LoVo (cell line): ENCODE data around the gene GABBR1.

Experiments used
- DNase-seq: peaks from one replicate; pipeline ENCODE4 v3.0.0-alpha.2; 2016; ENCODE audit warnings: low spot score

Gene GABBR1

GRCh38 chr6:29566856-29567255 is 66.1 kb downstream of the GABBR1 start:
- DNase-seq, result no peak

- no peak for DNase-seq
Measured at GRCh38 chr6:29564875-29565274, 68.1 kb downstream of the GABBR1 start.

DNA sequence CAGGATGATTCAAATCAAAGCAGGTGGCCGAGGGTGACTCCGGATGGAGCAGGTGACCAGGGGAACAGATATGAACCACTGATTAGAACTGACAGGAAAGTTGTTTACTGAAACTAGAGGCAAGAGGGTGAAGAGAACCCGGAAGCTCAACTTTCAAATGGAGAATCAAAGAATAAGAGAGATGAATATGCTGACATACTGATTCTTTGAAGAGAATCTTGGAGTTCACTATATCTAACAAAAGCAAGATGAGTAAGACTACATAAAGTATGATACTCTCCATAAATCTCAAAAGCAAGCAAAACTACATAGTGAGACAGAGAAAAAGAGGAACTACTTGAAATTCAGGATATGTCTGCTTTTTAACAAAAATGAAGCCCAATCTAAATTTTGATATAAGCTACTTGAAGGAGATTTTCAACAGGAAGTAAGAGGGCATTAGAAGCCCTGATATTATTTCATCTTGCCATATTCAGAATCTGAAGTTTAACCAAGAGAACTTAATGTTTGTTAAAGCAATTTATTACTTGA is 69.5 kb downstream of the GABBR1 start:
- no peak for DNase-seq

DNA sequence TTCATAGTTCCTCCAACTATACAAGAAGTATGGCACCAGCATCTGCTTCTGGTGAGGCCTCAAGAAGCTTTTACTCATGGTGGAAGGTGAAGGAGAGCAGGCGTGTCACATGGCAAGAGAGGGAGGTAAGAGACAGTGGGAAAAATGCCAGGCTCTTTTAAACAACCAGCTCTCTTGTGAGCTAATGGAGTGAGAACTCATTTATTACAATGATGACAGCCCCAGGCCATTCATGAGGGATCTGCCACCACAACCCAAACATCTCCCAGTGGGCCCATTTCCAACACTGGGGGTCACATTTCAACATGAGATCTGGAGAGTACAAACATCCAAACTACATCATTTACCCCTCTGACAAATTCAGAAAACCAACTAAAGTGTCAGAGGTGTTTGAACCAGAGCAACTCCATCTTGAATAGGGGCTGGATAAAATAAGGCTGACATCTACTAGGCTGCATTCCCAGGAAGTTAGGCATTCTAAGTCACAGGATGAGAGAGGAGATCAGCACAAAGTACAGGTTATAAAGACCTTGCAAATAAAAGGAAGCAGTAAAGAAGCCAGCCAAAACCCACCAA is 71.3 kb downstream of the GABBR1 start:
- DNase-seq, result no peak

DNA sequence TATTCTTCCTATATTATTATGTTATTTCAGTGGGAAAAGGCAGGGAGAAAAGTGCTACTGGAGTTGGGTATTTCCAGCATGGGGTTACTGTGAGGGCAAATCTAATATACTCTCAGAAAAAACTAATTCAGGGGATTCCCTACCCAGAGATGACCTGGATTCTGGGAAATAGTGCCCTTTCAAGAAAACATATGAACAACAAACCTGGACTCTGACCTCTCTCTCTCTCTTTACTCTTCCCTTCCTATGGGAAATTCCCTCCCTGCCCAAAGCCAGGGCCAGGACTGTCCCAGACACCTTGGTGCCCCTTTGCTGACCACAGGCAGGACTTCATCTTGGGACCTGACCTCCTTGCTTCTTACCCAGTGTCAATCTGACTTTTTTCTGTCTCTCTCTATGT is 71.9 kb downstream of the GABBR1 start:
- no peak for DNase-seq

DNA sequence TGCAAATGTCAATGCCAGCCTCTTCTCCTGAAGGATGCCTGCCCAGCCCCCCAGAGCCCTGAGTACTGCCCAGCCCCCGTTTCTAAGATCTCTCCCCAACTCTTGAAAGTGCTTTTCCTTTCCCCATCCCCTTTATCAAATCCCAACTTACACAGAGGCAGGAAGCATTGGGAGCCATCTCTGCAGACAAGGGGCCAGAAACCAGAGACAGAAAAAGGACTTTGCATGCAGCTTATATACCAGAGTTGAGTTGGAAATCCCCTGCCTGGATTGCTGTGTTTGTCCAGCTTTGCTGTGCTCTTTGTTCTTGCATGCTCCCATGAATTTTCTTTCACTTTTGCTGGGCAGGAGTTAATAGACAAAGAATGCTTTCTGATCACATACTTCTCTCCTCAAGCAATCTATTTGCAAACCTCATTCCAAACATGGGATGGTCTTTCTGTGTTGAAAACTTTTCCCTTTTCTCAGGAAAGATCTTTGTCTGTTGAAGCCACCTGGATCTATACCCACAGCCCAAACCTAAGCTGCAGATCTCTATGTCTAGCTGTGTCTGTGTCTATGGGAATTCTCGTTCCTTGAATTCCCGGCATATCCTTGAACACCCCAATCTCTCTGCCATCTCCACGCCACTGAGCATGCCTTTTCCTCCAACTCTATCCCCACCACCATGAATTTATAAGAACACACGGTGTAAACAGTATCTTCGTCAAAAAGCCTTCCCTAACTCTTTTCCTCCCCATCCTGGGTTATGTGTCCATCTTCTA is 73.3 kb downstream of the GABBR1 start, which contains the start of gene UBD:
TSS of gene UBD (minus strand) at position 209 of the 764 bp plus-strand sequence. CDS start at position 178, 31 bp downstream.
- DNase-seq, result no peak

- DNase-seq, result no peak
Measured at GRCh38 chr6:29558439-29559079, 74.4 kb downstream of the GABBR1 start.

DNA sequence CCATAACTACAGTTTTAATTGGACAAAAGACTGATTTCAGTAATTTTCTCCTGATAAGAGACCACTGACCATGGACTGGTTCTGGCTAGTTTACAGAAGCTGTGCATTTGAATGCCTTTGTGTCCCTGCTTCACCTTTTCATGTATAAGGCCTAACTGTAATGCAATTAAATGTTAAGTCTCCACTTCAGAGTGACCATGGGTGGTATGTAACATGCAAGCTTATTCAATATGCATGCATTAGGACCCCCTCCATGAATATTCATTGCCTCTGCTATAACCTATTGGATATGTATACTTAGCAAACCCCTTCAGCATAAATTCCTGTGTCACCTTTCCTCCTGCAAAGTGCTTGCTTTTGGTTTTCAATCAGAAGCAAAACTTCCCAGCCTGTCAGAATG is 75.7 kb downstream of the GABBR1 start:
- no peak for DNase-seq

DNA sequence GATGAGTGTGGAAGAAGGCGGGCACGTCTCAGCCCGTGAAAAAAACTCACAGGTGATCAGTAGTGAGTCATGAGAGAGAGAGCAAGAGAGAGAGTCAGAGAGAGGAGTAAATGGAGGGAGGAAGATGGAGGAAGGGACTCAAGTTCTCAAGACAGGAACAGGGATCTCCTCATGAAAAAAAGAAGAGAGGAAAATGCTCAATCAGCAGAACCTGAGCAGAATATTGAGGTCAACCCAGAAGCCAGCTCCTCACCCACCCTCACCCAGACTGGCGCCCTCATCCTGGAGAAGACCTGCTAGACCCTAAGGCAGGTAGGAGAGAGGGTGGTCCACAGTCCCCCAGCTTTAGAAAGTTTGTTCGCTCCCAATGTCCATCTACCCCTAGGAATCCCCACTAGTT is 78.2 kb downstream of the GABBR1 start:
- DNase-seq, result no peak

DNA sequence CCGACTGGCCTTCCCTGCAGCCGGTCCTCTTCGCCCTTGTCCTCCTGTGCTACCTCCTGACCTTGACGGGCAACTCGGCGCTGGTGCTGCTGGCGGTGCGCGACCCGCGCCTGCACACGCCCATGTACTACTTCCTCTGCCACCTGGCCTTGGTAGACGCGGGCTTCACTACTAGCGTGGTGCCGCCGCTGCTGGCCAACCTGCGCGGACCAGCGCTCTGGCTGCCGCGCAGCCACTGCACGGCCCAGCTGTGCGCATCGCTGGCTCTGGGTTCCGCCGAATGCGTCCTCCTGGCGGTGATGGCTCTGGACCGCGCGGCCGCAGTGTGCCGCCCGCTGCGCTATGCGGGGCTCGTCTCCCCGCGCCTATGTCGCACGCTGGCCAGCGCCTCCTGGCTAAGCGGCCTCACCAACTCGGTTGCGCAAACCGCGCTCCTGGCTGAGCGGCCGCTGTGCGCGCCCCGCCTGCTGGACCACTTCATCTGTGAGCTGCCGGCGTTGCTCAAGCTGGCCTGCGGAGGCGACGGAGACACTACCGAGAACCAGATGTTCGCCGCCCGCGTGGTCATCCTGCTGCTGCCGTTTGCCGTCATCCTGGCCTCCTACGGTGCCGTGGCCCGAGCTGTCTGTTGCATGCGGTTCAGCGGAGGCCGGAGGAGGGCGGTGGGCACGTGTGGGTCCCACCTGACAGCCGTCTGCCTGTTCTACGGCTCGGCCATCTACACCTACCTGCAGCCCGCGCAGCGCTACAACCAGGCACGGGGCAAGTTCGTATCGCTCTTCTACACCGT is 79.5 kb downstream of the GABBR1 start:
- no peak for DNase-seq

DNA sequence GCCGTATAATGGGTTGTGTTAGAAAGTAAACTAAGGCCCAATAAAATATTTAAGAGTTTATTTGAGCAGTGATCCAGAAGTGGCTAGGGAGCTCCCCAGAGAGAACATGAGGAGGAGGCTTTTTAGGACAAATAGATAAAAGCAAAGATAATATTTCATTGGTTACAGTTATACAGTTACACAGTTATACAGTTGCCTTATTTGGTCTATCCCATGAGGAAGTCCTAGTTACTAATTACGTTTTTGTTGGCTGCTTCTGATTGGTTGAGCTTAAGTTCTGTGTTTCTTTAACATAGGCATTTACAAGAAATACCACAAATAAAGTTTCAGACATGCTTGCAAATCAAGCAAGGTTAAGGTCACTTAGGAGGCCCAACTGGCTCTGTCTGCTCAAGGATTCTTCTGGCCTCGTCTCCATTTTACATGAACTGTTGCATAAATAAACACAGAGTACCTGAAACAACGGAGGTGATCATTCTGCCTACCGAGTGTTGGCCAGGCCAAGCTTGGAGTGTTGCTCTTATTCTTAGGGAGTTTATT is 80.4 kb downstream of the GABBR1 start:
- DNase-seq, result peak; percentile 5

- no peak for DNase-seq
Measured at GRCh38 chr6:29547573-29547972, 85.4 kb downstream of the GABBR1 start.

GRCh38 chr6:29537714-29538403 is 95.1 kb downstream of the GABBR1 start:
- no peak for DNase-seq

- no peak for DNase-seq
Measured at GRCh38 chr6:29532320-29532951, 100.5 kb downstream of the GABBR1 start.

- DNase-seq, result no peak
Measured at GRCh38 chr6:29531668-29532067, 101.3 kb downstream of the GABBR1 start.

GRCh38 chr6:29530671-29531310 is 102.2 kb downstream of the GABBR1 start:
- DNase-seq, result no peak

- DNase-seq, result no peak
Measured at GRCh38 chr6:29529956-29530355, 103.0 kb downstream of the GABBR1 start.

DNA sequence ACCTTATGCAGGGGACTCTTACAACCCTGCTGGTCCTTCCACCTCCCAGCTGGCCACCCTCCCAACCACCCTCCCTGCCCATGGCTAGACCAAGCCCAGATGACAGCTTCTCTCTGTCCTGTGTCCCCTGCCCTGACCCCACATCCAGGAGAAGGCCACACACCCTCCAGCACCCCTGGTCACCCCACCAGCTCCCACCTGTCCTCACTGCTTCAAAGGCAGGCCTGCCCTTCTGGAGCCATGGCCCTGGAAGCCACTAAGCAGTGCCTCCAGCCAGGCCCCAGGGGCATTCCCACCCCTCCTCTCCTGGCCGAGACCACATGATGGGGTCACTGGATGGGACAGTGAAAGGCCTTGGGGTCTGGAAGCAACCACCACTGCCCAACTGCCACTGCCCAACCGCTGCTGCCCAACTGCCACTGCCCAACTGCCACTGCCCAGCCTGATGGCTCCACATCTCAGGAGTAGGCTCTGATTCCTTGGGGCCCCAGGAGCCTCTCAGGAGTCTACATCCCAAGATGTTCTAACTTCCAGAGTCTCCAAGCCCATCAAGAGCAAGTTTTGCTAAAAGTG is 103.9 kb downstream of the GABBR1 start:
- no peak for DNase-seq

GRCh38 chr6:29528300-29528931 is 104.6 kb downstream of the GABBR1 start:
- no peak for DNase-seq
